Fibroblast of pulmonary artery (primary cell): Measurements from ENCODE around the gene OTUD7B.
A peak's percentile ranks its signal among the peaks of the same experiment; 100 is the strongest.
"Not testable (repeated sequence)": the region's sequence is repeated elsewhere in the genome, so short reads cannot be mapped to it uniquely, and the experiment has no call there.

ENCODE experiments used
- DNase-seq: peaks from one replicate; pipeline ENCODE4 v3.0.0-alpha.2; 2010; ENCODE audit warnings: low read depth
- H3K4me3 ChIP-seq: replicated peaks from 2 replicates; pipeline ENCODE4 v1.5.1; 2011; ENCODE audit warnings: low read depth, mild to moderate bottlenecking, control low read depth, low read length, moderate library complexity
- CTCF ChIP-seq: IDR thresholded peaks from 2 replicates; pipeline ENCODE4 v1.5.1; 2011; ENCODE audit warnings: mild to moderate bottlenecking, control low read depth, low read length, inconsistent platforms; ENCODE audit errors: missing control alignments

Gene OTUD7B

DNA sequence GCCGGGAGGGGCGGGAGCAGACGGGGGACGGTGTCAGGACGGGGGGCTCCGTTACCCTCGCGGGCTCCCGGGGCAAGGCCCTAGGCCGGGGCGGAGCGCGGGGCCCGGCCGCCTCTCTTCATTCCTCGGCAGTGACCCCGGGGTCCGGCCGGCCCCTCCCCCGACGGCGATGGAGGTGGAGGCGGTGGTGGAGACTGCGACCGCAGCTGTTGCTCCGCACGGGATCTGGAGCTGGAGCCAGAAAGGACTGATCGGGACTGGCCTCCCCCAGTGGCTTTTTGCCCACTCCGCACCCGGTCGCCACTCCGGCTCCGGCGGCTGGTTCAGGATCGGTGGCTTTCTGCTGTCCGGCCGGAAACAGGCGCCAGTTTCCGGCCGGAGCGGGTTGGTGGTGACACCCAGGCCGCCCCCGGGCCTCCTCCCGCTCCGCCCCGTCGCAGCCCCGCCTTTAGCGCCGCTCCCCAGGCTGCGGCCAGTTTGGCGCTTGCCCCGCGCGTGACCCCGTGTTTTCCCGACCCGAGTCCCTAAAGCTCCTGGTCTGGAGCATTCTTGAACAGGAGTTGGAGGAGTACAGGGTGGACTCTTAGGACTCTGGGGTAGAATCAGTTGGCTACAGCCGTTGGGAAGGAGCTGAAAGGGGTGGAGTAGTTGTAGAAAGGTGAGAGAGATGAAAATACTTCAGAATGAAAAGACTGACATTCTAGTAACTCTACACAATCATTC, at the start of gene OTUD7B:
OTUD7B (minus strand) TSS at position 334 of the 723 bp plus-strand sequence. CDS start 33,216 bp downstream, outside the sequence.
- peak; percentile 86 for DNase-seq
- TF ChIP-seq CTCF: no peak
- H3K4me3 ChIP-seq: peak within 1 kb of the TSS; percentile 79

- H3K4me3 ChIP-seq: no peak overlapping the region
- DNase-seq: no peak
- no peak for TF ChIP-seq CTCF
These were observed 49.7 kb upstream of the OTUD7B start for GRCh38 chr1:150060260-150060659.

DNA sequence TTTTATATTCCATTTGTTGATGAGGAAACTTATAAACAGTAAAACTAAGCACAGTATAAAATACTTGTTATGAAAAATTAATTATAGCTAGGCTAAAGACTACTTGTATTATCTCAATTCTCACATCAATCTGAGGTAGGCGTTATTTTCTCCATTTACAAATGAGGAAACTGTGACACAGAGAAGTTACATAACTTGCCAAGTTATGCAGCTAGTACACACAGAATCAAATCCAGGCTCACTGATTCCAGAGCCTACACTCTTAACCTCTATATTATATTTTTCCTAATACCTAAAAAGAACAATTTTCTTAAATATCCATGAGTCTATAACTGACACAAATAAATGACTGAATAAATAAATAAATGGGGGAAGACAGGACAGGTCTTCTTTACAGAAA, 45.9 kb upstream of the OTUD7B start:
- no peak for DNase-seq
- TF ChIP-seq CTCF: no peak

GRCh38 chr1:150055507-150055906, 45.0 kb upstream of the OTUD7B start:
- DNase-seq, H3K4me3 ChIP-seq: not testable (repeated sequence)

More for the DNA sequence above, 45.9 kb upstream of the OTUD7B start:
- no peak overlapping the region for H3K4me3 ChIP-seq

DNA sequence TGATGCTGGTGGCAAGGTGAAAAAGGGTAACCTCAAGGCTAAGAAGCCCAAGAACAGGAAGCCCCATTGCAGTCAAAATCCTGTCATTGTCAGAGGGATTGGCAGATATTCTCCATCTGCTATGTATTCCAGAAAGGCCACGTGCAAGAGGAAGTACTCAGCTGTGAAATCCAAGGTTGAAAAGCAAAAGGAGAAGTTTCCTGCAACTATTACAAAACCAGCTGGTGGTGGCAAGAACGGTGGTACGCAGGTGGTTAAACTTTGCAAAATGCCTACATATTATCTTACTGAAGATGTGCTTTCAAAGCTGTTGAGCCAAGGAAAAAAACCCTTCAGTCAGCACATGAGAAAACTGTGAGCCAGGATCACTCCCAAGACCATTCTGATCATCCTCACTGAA, 43.4 kb upstream of the OTUD7B start:
- no peak for TF ChIP-seq CTCF
- no peak overlapping the region for H3K4me3 ChIP-seq
- DNase-seq: no peak

GRCh38 chr1:150051905-150052412, 41.4 kb upstream of the OTUD7B start:
- not testable (repeated sequence) for DNase-seq, H3K4me3 ChIP-seq

DNA sequence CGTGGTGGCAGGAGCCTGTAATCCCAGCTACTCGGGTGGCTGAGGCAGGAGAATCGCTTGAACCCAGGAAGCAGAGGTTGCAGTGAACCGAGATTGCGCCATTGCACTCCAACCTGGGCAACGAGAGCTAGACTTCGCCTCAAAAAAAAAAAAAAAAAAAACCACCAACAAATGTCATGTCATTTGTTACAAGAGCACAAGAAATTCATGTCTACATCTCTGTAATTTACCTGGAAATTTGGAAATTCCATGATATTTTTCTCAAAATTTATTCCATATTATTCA, 40.5 kb upstream of the OTUD7B start:
- no peak for DNase-seq
- TF ChIP-seq CTCF: no peak
- H3K4me3 ChIP-seq: no peak overlapping the region

- TF ChIP-seq CTCF: no peak
These were observed 39.4 kb upstream of the OTUD7B start for GRCh38 chr1:150049926-150050325.

More at GRCh38 chr1:150049926-150050325, 39.4 kb upstream of the OTUD7B start:
- no peak overlapping the region for H3K4me3 ChIP-seq
- DNase-seq: no peak
